HG03469 (cell line): ENCODE data around the gene SLC6A4.
"Not testable (repeated sequence)": the region's sequence is repeated elsewhere in the genome, so short reads cannot be mapped to it uniquely, and the experiment has no call there.

Source experiments
- ATAC-seq: cut with Tn5 transposase; IDR thresholded peaks from one replicate; pipeline ENCODE4 v1.9.1; 2021; ENCODE audit warnings: mild to moderate bottlenecking, moderate library complexity, moderate number of reproducible peaks; ENCODE audit not compliant: unreplicated experiment

SLC6A4 gene

GRCh38 chr17:30176855-30177254, 58.6 kb downstream of the SLC6A4 start:
- no peak for ATAC-seq

GRCh38 chr17:30174556-30174955, 60.9 kb downstream of the SLC6A4 start:
- ATAC-seq: no peak

- ATAC-seq: peak; percentile 64
These were observed 61.8 kb downstream of the SLC6A4 start for GRCh38 chr17:30173649-30174048.

GRCh38 chr17:30172560-30172959, 62.9 kb downstream of the SLC6A4 start:
- no peak for ATAC-seq

GRCh38 chr17:30170415-30170987, 65.0 kb downstream of the SLC6A4 start:
- no peak for ATAC-seq

- no peak for ATAC-seq
These were observed 69.5 kb downstream of the SLC6A4 start for GRCh38 chr17:30165960-30166359.

GRCh38 chr17:30165147-30165546, 70.3 kb downstream of the SLC6A4 start:
- no peak for ATAC-seq

- no peak for ATAC-seq
These were observed 71.0 kb downstream of the SLC6A4 start for GRCh38 chr17:30164531-30164930.

- ATAC-seq: no peak
These were observed 73.9 kb downstream of the SLC6A4 start for GRCh38 chr17:30161601-30162000.

GRCh38 chr17:30160419-30161172, 74.9 kb downstream of the SLC6A4 start:
- no peak for ATAC-seq

GRCh38 chr17:30158896-30159625, 76.4 kb downstream of the SLC6A4 start:
- no peak for ATAC-seq

GRCh38 chr17:30155389-30155788, 80.1 kb downstream of the SLC6A4 start:
- ATAC-seq: no peak

- no peak for ATAC-seq
These were observed 82.0 kb downstream of the SLC6A4 start for GRCh38 chr17:30153463-30153862.

GRCh38 chr17:30151471-30151870, 84.0 kb downstream of the SLC6A4 start:
- no peak for ATAC-seq

- no peak for ATAC-seq
These were observed 87.1 kb downstream of the SLC6A4 start for GRCh38 chr17:30148376-30148775.

GRCh38 chr17:30147860-30148259, 87.6 kb downstream of the SLC6A4 start:
- not testable (repeated sequence) for ATAC-seq
